GM19025 (cell line): Measurements from ENCODE around the gene SLC27A2.
"Not testable (repeated sequence)": the region's sequence is repeated elsewhere in the genome, so short reads cannot be mapped to it uniquely, and the experiment has no call there.

ENCODE experiments used
- ATAC-seq: cut with Tn5 transposase; IDR thresholded peaks from one replicate; pipeline ENCODE4 v1.9.1; 2021; ENCODE audit warnings: mild to moderate bottlenecking, low read depth, moderate library complexity; ENCODE audit not compliant: unreplicated experiment

Gene SLC27A2

DNA sequence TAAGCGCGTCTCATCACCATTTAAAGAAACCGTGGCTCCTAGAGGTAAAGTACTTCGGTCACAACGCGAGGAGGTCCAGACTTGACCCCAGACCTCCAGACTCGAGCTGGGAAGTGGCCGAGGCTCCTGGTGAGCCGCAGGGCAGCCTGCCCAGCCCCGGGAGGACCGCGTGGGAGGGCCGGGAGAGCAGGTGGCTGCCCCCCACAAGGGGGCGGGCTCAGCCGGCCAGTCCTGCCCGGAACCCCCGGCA, at the start of gene SLC27A2:
Gene SLC27A2, plus strand, starts transcription at position 228 of the 250 bp plus-strand sequence. CDS start 232 bp downstream, outside the sequence.
- peak; percentile 45 for ATAC-seq

DNA sequence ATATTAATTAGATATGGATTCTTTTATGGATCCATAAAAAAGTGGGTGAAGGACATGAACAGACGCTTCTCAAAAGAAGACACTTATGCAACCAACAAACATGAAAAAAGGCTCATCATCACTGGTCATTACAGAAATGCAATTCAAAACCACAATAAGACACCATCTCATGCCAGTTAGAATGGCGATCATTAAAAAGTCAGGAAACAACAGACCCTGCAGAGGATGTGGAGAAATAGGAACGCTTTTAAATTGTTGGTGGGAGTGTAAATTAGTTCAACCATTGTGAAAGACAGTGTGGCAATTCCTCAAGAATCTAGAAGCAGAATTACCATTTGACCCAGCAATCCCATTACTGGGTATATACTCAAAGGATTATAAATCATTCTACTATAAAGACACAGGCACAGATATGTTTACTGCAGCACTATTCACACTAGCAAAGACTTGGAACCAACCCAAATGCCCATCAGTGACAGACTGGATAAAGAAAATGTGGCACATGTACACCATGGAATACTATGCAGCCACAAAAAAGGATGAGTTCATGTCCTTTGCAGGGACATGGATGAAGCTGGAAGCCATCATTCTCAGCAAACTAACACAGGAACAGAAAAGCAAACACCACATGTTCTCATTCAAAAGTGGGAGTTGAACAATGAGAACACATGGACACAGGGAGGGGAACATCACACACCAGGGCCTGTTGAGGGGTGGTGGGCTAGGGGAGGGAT, 49.6 kb upstream of the SLC27A2 start:
- not testable (repeated sequence) for ATAC-seq

DNA sequence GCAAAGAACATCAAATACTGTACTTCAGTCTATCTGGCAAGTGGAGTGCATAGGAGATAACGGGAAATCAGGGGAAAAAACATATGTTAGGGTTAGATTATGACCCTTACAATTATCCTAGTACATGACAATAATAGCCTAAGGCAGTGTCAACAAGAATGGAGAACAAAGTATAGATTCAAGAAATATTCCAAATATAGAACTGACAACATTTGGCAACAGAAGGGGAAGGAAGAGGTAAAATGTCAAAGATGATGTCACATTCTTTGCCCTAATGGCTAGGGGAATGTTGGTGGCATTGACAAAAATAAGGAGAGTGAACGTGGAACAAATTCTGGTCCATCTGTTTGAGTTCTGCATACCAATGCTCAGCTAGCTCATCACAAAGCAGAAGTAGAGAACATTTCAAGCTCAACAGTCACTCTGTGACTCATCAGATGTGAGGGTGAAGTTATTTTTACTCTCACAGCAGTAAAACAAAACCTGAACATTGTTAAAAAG, 47.4 kb upstream of the SLC27A2 start:
- ATAC-seq = peak; percentile 52

DNA sequence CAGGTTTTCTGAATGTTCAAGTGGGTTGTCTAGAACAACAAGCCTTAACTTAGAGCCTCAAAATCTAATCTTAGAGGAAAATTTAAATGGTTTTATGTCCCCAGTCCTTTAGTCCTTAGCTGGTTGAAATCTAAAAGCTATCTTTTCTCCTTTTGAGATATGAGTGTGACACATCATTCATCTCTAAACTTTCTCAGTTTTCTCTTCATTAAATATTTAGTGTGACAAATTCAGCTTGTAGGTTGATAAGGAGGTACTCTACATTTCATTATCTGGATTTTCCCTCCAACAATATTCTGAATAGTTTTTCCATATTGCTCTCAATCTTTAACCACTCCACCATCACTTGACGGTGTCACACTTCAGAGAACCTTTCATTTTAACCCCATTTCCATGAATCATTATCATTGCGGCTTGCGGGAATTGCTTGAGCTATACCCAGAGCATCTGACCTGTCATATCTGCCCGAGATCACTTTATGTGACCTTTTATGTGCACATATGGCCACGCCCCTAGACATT, 46.9 kb upstream of the SLC27A2 start:
- peak; percentile 59 for ATAC-seq

DNA sequence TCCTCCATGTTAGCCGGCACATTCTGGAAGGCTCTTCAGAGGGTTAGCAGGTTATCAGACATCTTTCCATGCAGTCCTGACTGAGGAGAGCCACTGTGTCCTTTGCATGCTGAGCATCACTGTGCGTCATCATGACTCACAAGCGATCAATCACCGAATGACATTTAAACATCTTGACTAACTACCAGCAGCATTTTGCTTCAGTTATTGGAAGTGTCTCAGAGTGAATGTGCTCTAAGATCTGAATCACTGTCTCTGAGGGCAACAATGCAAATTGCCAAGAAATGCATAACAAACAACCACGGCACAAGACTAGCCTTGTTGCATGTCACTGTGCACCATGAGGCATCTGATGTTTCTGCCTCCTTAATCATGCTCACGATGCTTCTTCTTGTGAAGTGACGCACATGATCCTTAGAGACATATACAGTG, 44.6 kb upstream of the SLC27A2 start:
- ATAC-seq = no peak

DNA sequence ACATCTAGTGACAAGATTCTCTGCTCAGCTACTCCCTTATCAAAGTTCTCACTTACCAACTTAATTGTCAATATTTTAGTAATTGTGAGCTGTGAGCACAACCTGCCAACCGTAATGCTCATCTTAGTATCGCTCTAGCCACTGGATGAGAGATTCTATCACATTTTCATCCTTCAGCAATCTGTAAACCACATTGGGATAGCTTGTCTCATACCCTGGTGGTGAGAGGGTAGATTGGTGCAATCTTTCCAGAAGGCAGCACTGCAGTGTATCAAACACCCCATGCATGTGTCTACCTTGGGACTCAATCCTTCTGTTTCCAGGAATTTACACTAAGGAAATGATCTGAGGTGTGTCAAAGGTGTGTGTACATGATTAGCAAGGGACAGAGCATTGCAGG, 44.1 kb upstream of the SLC27A2 start:
- no peak for ATAC-seq

DNA sequence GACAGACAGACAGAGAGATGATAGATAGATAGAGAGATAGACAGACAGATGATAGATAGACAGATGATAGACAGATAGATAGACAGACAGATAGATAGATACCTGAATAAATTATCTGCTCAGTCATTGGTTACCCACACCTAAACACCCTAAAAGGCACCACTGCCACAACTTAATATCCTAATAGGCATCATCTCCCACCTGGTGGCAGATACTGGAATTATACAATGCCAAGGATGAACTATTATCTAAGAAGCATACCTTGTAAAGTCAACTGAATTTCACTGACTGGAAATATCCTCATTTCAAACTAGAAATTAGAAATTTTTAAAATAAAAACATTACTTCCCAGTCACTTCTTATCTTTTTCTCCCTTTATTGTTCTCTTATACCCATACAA, 43.6 kb upstream of the SLC27A2 start:
- no peak for ATAC-seq

DNA sequence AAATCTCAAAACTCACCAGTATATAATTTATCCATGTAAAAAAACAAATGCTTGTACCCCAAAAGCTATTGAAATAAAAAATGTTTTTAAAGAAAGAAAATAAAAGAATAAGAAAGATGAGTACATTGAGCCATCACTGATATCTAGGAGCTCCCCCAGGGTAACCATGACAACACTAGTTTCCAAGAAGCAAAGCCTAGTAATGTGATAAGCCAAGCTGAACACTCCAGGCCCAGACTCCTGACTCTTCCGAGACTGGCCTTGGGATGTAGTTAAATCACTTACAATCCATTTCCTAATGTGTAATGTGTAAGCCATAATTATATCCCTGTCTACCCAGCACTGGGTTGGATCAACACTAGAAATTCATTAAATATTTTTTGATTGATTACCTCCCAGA, 41.9 kb upstream of the SLC27A2 start:
- no peak for ATAC-seq

DNA sequence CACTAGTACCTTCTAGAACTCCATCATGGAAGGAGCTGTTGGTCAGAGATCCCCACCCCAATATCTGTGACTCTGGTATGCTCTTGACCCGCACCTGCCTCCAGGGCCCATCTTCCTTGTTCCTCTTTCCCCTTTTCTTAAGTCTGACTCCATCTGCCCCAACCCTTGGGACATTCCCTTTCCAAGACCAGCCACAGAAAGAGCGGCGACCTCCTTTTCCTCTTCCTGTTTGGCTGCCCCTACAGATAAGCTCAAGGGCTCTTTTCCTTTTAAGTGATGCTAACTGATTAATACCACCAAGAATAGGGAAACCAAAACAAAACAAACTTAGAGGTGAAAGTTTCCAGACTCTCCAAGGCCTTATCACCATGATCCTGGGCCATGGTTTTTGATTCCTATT, 41.0 kb upstream of the SLC27A2 start:
- no peak for ATAC-seq

DNA sequence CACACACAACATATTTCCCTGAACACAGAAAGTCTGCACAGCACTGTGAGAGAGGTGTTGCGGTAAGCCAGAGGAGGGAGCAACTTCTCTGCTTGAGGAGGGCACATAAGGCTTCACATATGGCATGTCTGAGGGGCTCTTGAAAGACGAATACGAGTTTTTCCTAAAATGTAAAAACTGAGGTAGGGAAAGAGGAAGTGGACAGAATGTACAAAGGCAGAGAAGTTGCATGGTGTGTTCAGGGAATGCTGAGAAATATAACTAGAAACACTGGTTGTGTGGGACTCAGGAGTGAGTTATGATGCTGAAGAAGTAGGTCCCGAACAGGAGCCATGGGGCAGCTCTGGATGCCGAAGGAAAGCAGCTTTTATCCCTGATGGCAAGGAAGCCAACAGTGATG, 40.1 kb upstream of the SLC27A2 start:
- ATAC-seq = no peak

DNA sequence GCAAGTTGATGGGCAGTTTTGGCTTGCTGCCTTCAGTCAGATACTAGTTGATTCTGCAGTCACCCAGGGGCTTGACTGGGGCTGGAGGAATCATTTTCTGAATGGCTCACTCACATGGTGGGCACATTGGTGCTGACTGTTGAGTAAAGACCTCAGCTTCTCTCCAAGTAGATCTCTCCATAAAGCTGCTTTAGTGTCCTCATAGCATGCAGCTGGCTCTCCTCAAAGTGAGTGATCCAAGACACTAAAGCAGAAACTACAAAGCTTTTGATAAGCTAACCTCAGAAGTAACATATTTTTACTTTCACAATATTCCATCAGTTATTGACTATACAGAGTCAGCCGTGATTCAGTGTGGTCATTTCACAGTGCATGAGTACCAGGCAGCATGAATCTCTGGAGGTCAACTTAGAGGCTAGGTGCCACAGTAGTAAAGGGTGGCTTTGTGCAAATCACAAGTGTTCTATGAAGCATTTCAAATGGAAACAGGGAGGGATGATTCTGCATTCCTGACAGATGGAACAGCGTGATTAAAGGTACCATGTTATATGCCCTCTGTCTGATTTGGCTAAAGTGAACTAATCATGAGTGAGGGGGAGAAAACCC, 38.6 kb upstream of the SLC27A2 start:
- no peak for ATAC-seq

DNA sequence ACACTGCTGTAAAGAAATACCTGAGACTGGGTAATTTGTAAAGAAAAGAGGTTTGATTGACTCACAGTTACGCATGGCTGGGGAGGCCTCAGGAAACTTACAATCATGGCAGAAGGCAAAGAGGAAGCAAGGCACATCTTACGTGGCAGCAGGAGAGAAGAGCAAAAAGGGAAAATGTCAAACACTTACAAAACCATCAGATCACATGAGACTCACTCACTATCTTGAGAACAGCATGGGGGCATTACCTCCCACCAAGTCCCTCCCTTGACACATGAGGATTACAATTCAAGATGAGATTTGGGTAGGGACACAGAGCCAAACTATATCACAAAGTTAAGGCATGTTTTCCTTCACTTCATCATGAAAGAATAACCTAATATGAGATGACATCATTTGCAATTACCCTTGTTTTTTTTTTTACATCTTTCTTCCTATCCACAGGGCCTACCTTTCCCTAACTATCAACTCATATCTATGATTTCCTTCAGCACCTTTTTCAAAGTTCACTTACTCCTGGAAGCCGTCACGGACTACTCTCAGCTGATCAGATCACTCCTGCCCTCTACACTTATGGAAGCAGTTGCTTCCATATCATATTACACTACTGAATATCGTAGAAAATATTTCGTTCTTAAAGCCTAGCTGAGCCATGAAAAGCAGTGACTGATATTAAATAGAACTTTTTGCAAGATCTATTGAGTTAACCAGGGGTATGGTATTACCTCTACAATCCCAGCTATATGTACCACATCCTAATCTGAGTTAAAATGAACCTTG, 37.5 kb upstream of the SLC27A2 start:
- no peak for ATAC-seq

DNA sequence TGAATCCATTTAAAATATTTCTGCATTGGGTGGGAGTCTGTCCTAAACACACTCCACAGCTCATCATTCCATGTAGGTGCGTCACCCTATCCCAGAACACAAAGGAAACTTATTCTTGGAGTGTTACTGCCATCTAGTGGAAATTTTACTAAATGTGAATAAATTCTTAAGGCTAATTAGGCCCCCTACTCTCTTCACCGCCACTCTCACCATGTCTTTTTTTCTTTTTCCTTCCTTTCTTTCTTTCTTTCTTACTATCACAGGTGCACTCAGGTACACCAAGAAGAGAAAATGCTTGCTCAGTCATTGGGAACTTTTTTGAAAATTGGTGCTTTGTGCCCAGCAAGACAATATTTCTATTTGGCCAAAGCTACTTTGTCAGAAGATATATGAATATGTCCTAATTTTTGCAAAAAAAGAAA, 36.5 kb upstream of the SLC27A2 start:
- no peak for ATAC-seq

DNA sequence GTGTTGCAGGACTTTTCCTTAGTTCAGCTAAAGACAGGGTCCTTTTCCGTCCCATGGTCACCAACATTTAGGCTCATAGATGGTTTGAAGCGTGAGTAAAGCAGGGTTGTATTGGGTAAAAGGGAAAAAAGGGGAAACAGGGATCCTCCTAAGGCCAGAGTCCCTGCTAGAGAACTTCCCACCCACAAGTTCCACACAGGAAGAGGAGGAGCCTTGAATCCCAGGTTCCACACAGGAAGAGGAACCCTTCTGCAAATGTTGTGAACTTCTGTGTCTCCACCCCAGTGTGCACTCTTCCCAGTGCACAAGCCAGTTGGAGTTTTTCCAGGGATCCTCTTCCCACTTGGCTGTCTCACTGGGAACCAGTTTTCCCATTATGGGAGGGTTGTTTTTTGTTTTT, 35.4 kb upstream of the SLC27A2 start:
- ATAC-seq = no peak

DNA sequence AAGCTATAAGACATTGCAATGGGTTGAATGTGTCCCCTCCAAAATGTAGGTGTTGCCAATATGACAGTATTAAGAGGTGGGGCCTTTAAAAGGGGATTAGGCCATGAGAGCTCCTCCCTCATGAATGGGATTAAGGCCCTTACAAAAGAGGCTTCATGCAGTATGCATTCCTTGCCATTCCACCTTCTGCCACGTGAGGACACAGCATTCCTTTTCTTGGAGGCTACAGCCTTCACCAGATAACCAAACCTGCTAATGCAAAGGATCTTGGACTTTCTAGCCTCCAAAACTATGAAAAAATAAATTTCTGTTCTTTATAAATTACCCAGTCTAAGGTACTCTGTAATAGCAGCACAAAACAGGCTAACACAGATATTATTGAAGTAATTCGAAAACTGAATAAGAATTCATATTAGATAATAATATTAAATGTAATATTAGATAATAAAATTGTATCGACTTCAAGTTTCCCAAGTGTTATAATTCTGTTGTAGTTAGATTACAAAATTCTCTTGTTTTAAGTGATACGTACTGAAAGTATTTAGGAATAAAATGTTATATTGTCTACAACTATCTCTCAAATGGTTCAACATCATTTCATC, 33.5 kb upstream of the SLC27A2 start:
- ATAC-seq = no peak

DNA sequence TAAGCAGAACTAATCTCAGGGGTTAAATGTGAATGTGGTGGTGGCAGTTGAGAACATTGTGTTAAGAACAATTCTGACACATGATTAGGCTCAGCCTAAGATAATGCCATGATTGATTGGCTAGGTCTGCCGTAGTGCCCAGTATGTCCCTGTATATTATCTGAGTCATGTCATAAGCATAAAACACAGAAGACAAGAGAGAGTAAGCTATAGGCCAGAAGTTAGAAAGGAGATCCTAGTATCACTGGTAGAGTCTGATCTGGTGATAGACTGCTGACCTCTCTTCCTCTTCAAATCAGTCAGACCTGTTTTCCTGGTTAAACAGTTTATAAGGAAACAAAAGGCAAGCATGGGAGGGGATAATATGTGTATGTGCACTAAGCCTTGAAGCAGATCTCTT, 32.9 kb upstream of the SLC27A2 start:
- no peak for ATAC-seq

DNA sequence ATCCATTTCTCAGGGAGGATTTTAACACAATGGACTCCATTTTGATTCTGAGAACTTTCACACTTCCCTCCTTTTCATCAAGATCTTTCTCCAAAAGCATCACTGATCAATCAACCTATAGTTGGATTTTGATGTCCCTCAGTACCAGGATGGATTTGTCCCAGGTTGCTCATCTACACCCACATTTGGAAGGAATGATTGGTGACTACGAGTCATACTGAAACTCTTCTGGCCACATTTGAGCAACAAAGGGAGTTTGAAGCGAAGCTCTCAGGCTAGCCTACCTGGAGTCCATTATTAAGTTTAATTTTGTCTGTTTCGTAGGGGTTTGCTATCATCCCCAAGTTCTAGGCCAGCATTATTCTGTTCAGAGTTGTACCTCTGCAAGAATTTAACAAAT, 31.6 kb upstream of the SLC27A2 start:
- ATAC-seq = no peak

DNA sequence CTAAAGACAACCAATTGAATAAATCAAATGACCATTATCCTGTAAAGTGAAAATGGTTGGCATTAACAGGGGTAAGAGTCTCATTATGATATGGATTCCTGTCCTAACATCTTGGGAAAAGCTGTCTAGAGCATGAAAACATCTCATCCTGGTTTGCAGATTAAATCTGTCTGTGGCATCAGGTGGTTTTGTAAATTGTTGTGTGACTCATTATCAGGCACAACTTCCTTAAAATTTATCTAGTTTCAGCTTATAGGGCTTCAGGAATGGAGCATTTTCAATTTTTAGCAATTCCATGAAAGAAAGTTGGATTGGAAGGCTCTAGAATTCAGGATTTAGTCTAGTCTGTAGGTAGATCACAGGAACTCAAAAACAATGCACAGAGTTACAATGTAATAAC, 31.1 kb upstream of the SLC27A2 start:
- ATAC-seq = no peak

DNA sequence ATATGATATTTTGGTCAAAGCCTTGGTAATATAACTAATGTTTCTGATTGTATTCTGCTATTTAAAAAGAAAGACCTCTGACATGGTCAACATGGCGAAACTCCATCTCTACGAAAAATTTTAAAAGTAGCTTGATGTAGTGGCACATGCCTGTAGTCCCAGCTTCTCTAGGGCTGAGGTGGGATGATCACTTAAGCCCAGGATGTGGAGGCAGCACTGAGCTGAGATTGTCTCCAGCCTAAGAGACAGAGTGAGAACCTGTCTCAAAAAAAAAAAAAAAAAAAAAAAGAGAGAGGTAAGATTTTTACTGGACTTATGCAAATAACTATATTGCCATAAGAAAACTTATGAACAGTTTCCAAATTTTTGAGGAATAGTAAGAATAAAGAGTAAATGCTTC, 30.5 kb upstream of the SLC27A2 start:
- ATAC-seq = no peak

DNA sequence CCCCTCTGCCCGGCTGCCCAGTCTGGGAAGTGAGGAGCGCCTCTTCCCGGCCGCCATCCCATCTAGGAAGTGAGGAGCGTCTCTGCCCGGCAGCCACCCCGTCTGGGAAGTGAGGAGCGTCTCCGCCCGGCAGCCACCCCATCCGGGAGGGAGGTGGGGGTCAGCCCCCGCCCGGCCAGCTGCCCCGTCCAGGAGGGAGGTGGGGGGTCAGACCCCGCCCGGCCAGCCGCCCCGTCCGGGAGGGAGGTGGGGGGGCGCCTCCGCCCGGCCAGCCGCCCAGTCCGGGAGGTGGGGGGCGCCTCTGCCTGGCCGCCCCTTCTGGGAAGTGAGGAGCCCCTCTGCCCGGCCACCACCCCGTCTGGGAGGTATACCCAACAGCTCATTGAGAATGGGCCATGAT, 23.8 kb upstream of the SLC27A2 start:
- ATAC-seq = not testable (repeated sequence)
